AG04450 (cell line): ENCODE results near the gene GULP1. TPM values are rescaled to one million over a fixed set of nuclear protein-coding genes. Genes with fewer than 3 reads are reported as not detected.

Source experiments
- CTCF ChIA-PET: fragments of 300-600, 350-600 bp; formaldehyde crosslinking; extraction: SDS; loops from one replicate; lab custom pipeline; 2022; ENCODE audit warnings: antibody characterized with exemption, inconsistent platforms; lab: Charles Lee
- POLR2A ChIA-PET: fragments of 350-600 bp; formaldehyde crosslinking; extraction: SDS; loops from one replicate; lab custom pipeline; 2021; ENCODE audit warnings: antibody characterized with exemption, inconsistent platforms; lab: Yijun Ruan, JAX
- DNase-seq: peaks from one replicate; pipeline ENCODE4 v3.0.0-alpha.2; 2011; ENCODE audit warnings: low read depth, low spot score
- H3K27ac ChIP-seq: one replicate; pipeline ENCODE4 v1.5.1; 2012; ENCODE audit warnings: low read depth, low read length, control low read depth
- H3K27me3 ChIP-seq: one replicate; pipeline ENCODE4 v1.6.0; 2012; ENCODE audit warnings: low read length; ENCODE audit not compliant: control insufficient read depth, insufficient read depth
- H3K4me3 ChIP-seq: 2 replicates; pipeline ENCODE4 v1.5.1; 2011; ENCODE audit warnings: mild to moderate bottlenecking, low read depth, low read length, control low read depth
- H3K9me3 ChIP-seq: 2 replicates; pipeline ENCODE4 v1.5.1; 2012; ENCODE audit warnings: low read length; ENCODE audit not compliant: control insufficient read depth, insufficient read depth
- CTCF ChIP-seq: IDR thresholded peaks from 2 replicates; pipeline ENCODE4 v1.5.1; 2011; ENCODE audit warnings: low read depth, low read length, control low read depth, inconsistent platforms
- polyA plus RNA-seq: library from polyadenylated mRNA; depleted of rRNA; stranded (reverse); fragments of >200 nt; gene quantifications from 2 replicates; pipeline ENCODE4 v1.2.3, GENCODE V29; 2011

The GULP1 gene
- polyA plus RNA-seq, 1 experiment: 44.7 TPM

GRCh38 chr2:188426121-188426520 is 134.4 kb downstream of the GULP1 start:
- H3K9me3 ChIP-seq: no peaks in the 10 kb centered on the region
- TF ChIP-seq CTCF: no peak
- no peaks in the 10 kb centered on the region for H3K27me3 ChIP-seq
- CTCF ChIA-PET: no interaction called here
- no peak overlapping the region for H3K27ac ChIP-seq
- no peak for DNase-seq
- POLR2A ChIA-PET: no interaction called here
- H3K4me3 ChIP-seq: no peak overlapping the region

DNA sequence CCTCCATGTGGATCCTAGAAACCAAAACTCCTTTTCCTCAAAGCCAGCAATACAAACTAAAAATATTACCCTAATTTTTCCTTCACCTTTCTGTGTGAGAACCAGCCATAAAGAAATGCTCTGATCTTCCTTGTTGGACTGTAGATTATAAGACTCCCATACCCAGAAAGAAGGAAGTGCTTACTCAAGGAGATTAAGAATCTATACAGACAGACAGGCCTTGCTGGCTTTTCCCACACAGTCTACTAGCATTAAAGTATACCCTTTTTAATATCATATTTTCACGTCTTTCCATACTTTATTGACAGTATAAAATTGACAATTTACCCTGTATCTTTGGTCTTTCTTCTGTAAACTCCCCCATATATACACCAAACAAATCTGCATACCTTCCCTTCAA is 139.0 kb downstream of the GULP1 start:
- Histone ChIP-seq H3K27ac (no peak overlapping the region), H3K4me3 (no peak overlapping the region), H3K9me3 (no peaks in the 10 kb centered on the region), H3K27me3 (no peaks in the 10 kb centered on the region)
- CTCF ChIA-PET: interaction anchor here (1.0 kb wide), 1 partner anchor 931 kb away, joined by 3 read pairs; no protein-coding TSS in a partner anchor
- no peak for TF ChIP-seq CTCF
- DNase-seq: no peak
- POLR2A ChIA-PET: no interaction called here

DNA sequence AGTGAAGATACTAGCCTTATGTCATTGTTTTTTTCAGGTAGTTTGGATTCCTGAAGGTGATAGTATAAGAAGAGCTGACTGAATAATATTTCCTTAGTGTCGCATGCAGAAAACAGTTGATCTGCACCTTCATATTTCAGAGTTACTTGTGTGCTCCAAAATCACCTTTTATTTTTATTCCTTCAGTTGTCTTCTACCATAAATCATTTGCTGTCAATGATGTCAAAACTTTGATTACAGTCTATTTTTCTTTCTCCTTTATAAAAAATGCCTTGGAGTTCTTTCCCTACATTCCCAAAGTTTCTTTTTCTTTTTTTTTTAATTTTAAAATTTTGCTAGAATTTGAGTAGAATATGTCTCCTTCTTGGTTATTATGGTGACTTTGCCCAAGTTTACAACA is 142.3 kb downstream of the GULP1 start:
- H3K27ac ChIP-seq: no peak overlapping the region
- POLR2A ChIA-PET: no interaction called here
- no peak for DNase-seq
- H3K4me3 ChIP-seq: no peak overlapping the region
- H3K9me3 ChIP-seq: no peaks in the 10 kb centered on the region
- H3K27me3 ChIP-seq: no peaks in the 10 kb centered on the region
- CTCF ChIA-PET: no interaction called here
- no peak for TF ChIP-seq CTCF

GRCh38 chr2:188435115-188435514 is 143.4 kb downstream of the GULP1 start:
- no peaks in the 10 kb centered on the region for H3K9me3 ChIP-seq
- ChIA-PET CTCF (no interaction called here), POLR2A (no interaction called here)
- DNase-seq: no peak
- no peak for TF ChIP-seq CTCF
- H3K27ac ChIP-seq: no peak overlapping the region
- H3K27me3 ChIP-seq: no peaks in the 10 kb centered on the region
- H3K4me3 ChIP-seq: no peak overlapping the region

DNA sequence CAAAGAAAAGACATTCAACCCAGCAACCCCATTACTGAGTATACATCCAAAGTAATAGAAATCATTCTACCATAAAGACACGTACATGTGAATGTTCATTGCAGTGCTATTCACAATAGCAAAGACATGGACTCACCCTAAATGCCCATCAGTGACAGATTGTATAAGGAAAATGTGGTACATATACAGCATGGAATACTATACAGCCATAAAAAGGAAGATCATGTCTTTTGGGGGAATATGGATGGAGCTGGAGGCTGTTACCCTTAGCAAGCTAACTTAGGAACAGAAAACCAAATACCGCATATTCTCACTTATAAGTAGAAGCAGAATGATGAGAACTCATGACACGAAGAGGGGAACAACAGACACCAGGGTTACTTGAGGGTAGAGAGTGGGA is 145.9 kb downstream of the GULP1 start:
- no peak overlapping the region for H3K4me3 ChIP-seq
- TF ChIP-seq CTCF: no peak
- CTCF ChIA-PET: no interaction called here
- H3K9me3 ChIP-seq: no peaks in the 10 kb centered on the region
- no peak overlapping the region for H3K27ac ChIP-seq
- H3K27me3 ChIP-seq: no peaks in the 10 kb centered on the region
- POLR2A ChIA-PET: no interaction called here
- no peak for DNase-seq
